ENCODE measurements around the gene ACSM4. TPM values are rescaled to one million over a fixed set of nuclear protein-coding genes. Genes with fewer than 3 reads are reported as not detected.

The ACSM4 gene, protein sequence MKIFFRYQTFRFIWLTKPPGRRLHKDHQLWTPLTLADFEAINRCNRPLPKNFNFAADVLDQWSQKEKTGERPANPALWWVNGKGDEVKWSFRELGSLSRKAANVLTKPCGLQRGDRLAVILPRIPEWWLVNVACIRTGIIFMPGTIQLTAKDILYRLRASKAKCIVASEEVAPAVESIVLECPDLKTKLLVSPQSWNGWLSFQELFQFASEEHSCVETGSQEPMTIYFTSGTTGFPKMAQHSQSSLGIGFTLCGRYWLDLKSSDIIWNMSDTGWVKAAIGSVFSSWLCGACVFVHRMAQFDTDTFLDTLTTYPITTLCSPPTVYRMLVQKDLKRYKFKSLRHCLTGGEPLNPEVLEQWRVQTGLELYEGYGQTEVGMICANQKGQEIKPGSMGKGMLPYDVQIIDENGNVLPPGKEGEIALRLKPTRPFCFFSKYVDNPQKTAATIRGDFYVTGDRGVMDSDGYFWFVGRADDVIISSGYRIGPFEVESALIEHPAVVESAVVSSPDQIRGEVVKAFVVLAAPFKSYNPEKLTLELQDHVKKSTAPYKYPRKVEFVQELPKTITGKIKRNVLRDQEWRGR
- total RNA-seq: not detected in 2 replicates

DNA sequence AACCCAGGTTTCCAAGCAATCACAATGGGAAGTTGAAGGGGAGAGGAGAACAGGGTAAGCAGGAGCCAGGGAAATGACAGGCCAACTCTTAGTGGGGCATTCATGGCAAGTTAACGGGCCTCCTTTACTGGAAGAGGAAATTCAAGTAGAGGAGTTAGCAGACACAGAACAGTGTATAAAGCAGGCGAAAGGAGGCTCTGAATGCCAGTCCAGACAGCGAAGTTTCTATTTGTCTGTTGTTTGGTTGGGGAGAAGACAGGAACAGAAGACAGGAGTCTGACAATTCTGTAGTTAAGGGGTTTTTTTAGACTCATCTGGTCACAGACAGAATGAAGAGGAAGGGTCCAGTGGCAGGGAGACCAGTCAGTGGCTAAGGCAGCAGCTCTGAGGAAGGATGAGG lies at the start of gene ACSM4:
ACSM4 (plus strand) TSS at position 301 of the 400 bp plus-strand sequence. CDS start 260 bp downstream, outside the sequence.

Other genes with a start within 250 kb of the ACSM4 start
- 70.9 and 75.1 TPM in 2 replicates for gene C1S, start 243.4 kb upstream of the ACSM4 start, total RNA-seq
- 125 and 158 TPM in 2 replicates for gene C1R, start 211.6 kb upstream of the ACSM4 start, total RNA-seq
- gene C1RL, start 194.9 kb upstream of the ACSM4 start, total RNA-seq: 34.3 and 48.2 TPM in 2 replicates
- not detected in 2 replicates for gene RBP5, start 175.2 kb upstream of the ACSM4 start, total RNA-seq
- 8.6 and 16.0 TPM in 2 replicates for gene CLSTN3, start 173.7 kb upstream of the ACSM4 start, total RNA-seq
- gene PEX5, start 114.4 kb upstream of the ACSM4 start, total RNA-seq: 25.2 and 27.7 TPM in 2 replicates
- gene CD163L1, start 140.1 kb downstream of the ACSM4 start, total RNA-seq: 0.18 and 0.29 TPM in 2 replicates
- not detected in 2 replicates for gene CD163, start 199.7 kb downstream of the ACSM4 start, total RNA-seq

Measured in myometrial cell (primary cell).